SK-N-MC (cell line): ENCODE results near the gene AATF.

Experiments
- EZH2 ChIP-seq: fragments of 200-600 bp; sonication (generic); IDR thresholded peaks from one replicate; pipeline ENCODE4 v1.6.1; 2017; ENCODE audit warnings: antibody characterized with exemption
- FOXP2 ChIP-seq: optimal IDR thresholded peaks from 2 replicates; pipeline ENCODE3; 2011; ENCODE audit warnings: mild to moderate bottlenecking, moderate library complexity; ENCODE audit not compliant: insufficient read depth; ENCODE audit errors: extremely low read length, control extremely low read depth
- POLR2AphosphoS5 ChIP-seq: IDR thresholded peaks from 2 replicates; pipeline ENCODE4 v1.6.1; 2012; ENCODE audit warnings: mild to moderate bottlenecking, low read depth, low read length, borderline replicate concordance

DNA sequence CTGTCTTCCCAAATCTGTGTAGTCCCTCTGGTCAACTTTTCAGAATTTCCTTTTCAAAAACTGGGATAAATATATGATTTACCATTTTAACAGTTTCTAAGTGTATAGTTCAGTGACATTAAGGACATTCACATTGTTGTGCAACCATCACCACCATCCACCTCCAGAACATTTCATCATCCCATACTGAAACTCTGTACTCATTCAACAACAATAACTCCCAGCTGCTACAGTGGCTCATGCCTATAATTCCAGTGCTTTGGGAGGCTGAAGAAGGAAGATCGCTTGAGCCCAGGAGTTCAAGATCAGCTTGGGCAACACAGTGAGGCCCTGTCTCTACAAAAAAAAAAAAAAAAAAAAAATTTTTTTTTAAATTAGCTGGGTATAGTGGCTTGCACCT is 131.0 kb downstream of the AATF start:
- TF ChIP-seq EZH2 (no peak), POLR2AphosphoS5 (no peak), FOXP2 (no peak)
